Activated naive CD8-positive, alpha-beta T cell treated with anti-CD3 and anti-CD28 coated beads, Interleukin-2, amount 50 U/mL, for 24 hours (primary cell): ENCODE data around the gene TUG1.

Experiments
- ATAC-seq: fragments of 150-1000 bp; cut with Tn5 transposase; one replicate; pipeline ENCODE4 v1.10.0; 2021
- DNase-seq: peaks from one replicate; pipeline ENCODE4 v3.0.0; 2021
- H3K27ac Mint-ChIP-seq: one replicate; pipeline ENCODE4 v1.8.0; 2021; ENCODE audit warnings: mild to moderate bottlenecking, mixed read lengths
- H3K27me3 Mint-ChIP-seq: one replicate; pipeline ENCODE4 v1.8.0; 2021; ENCODE audit warnings: mixed read lengths
- H3K36me3 Mint-ChIP-seq: one replicate; pipeline ENCODE4 v1.8.0; 2021; ENCODE audit warnings: low read depth, mixed read lengths
- H3K4me1 Mint-ChIP-seq: one replicate; pipeline ENCODE4 v1.8.0; 2021; ENCODE audit warnings: mixed read lengths
- H3K4me3 Mint-ChIP-seq: one replicate; pipeline ENCODE4 v1.8.0; 2021; ENCODE audit warnings: mild to moderate bottlenecking, moderate library complexity, mixed read lengths
- H3K9me3 Mint-ChIP-seq: one replicate; pipeline ENCODE4 v1.8.0; 2021; ENCODE audit warnings: mixed read lengths

TUG1 gene

DNA sequence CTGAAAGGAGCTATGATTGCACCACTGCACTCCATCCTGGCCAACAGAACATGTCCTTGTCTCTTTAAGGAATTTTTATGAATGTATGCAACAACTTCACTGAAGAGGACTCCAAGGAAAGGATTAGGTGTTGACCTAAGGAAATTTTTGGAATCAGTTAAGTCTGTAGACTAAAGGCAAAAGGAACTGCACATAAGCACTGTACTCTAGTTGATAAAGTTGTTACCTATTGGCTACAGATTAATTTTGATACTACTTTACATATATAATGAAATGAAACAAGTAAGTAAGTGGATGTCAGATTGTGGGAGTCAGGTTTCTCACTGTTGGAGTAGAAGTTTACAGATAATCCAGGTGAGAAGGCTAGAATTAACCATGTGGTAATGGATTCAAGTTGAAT lies 36.5 kb downstream of the TUG1 start:
- no peak overlapping the region for H3K4me3 Mint-ChIP-seq
- H3K9me3 Mint-ChIP-seq = peaks cover 15% of the 10 kb centered on the region
- DNase-seq (no peak), ATAC-seq (no peak)
- no peaks in the 10 kb centered on the region for H3K4me1 Mint-ChIP-seq
- H3K27ac Mint-ChIP-seq = no peak overlapping the region
- H3K36me3 Mint-ChIP-seq = peaks cover 2% of the 10 kb centered on the region
- no peaks in the 10 kb centered on the region for H3K27me3 Mint-ChIP-seq

DNA sequence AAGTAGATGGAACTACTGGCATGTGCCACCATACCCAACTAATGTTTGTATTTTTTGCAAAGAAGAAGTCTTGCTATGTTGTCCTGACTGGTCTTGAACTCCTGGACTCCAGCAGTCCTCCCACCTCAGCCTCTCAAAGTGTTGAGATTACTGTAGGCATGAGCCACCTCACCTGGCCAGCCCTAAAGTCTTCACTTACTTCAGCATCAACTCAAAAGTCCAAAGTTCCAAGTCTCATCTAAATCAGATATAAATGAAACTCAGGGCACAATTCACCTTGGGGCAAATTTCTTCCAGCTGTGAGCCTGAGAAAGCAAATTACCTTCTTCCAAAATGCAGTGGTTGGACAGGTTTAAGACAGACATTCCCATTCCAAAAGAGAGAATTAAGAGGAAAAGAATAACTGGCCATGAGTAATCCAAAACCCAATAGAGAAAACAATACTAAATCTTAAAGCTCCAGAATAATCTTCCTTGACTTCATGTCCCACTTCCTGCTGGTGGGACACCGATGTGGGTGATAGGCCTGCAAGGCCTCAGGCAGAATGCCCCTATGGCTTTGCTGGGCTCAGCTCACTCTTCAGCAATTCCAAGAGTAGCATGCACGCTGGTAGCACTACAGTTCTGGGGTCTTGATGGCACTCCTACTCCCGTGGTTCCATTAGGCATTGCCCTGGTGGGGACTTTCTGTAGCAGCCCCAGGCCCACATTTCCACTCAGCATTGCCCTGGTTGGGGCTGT lies 50.3 kb downstream of the TUG1 start:
- ATAC-seq = no peak
- peaks cover 2% of the 10 kb centered on the region for H3K27me3 Mint-ChIP-seq
- H3K36me3 Mint-ChIP-seq = no peaks in the 10 kb centered on the region
- no peaks in the 10 kb centered on the region for H3K9me3 Mint-ChIP-seq
- H3K4me3 Mint-ChIP-seq = no peak overlapping the region
- DNase-seq = no peak
- H3K4me1 Mint-ChIP-seq = no peaks in the 10 kb centered on the region
- H3K27ac Mint-ChIP-seq = no peak overlapping the region

- Mint-ChIP-seq H3K4me1 (no peaks in the 10 kb centered on the region), H3K36me3 (no peaks in the 10 kb centered on the region), H3K27ac (no peak overlapping the region), H3K9me3 (no peaks in the 10 kb centered on the region), H3K27me3 (peaks cover 2% of the 10 kb centered on the region), H3K4me3 (no peak overlapping the region)
- DNase-seq (no peak), ATAC-seq (no peak)
These were observed 51.3 kb downstream of the TUG1 start for GRCh38 chr22:31020334-31020733.

DNA sequence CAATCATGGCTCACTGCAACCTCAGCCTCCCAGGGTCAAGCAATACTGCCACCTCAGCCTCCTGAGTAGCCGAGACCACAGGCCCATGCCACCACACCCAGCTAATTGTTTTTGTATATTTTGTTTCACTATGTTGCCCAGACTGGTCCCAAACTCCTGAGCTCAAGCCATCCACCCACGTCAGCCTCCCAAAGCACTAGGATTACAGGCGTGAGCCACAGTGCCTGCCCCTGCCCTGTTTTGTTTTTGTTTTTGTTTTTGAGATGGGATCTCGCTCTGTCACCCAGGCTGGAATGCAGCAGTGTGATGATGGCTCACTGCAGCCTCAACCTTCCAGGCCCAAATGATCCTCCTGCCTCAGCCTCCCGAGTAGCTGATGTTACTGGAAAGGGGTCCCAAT lies 53.5 kb downstream of the TUG1 start:
- DNase-seq = no peak
- H3K36me3 Mint-ChIP-seq = no peaks in the 10 kb centered on the region
- ATAC-seq = no peak
- no peak overlapping the region for H3K4me3 Mint-ChIP-seq
- no peaks in the 10 kb centered on the region for H3K9me3 Mint-ChIP-seq
- no peak overlapping the region for H3K27ac Mint-ChIP-seq
- no peaks in the 10 kb centered on the region for H3K4me1 Mint-ChIP-seq
- H3K27me3 Mint-ChIP-seq = no peaks in the 10 kb centered on the region
